HepG2 (cell line): ENCODE data around the gene PTCD1.

ENCODE experiments used
- ATF6 ChIP-seq: sonication (generic); formaldehyde crosslinking; conservative IDR thresholded peaks from 2 replicates; pipeline ENCODE4 v1.4.0; 2020; ENCODE audit warnings: missing genetic modification reagents
- BATF2 ChIP-seq: sonication (generic); formaldehyde crosslinking; IDR thresholded peaks from 2 replicates; pipeline ENCODE4 v1.8.0; 2022; ENCODE audit warnings: mild to moderate bottlenecking, missing genetic modification reagents, moderate library complexity
- CTCF ChIP-seq: sonication (generic); formaldehyde crosslinking; IDR thresholded peaks from 2 replicates; pipeline ENCODE4 v1.5.0; 2020; ENCODE audit warnings: mild to moderate bottlenecking, missing genetic modification reagents, moderate library complexity
- DZIP1 ChIP-seq: sonication (generic); formaldehyde crosslinking; IDR thresholded peaks from 2 replicates; pipeline ENCODE4 v1.5.0; 2020; ENCODE audit warnings: mild to moderate bottlenecking, missing genetic modification reagents
- ETV6 ChIP-seq: sonication (generic); formaldehyde crosslinking; conservative IDR thresholded peaks from 2 replicates; pipeline ENCODE4 v1.4.0; 2020; ENCODE audit warnings: missing genetic modification reagents
- HOXA7 ChIP-seq: sonication (generic); formaldehyde crosslinking; IDR thresholded peaks from 2 replicates; pipeline ENCODE4 v1.8.1; 2022; ENCODE audit warnings: mild to moderate bottlenecking, missing genetic modification reagents, moderate library complexity
- KAT7 ChIP-seq: IDR thresholded peaks from 2 replicates; pipeline ENCODE4 v1.6.1; 2018; ENCODE audit warnings: borderline replicate concordance, missing compliant biosample characterization
- MBD4 ChIP-seq: IDR thresholded peaks from 2 replicates; pipeline ENCODE4 v1.6.1; 2012; ENCODE audit warnings: low read length, inconsistent platforms, borderline replicate concordance
- MED1 ChIP-seq: sonication (generic); formaldehyde crosslinking; IDR thresholded peaks from 2 replicates; pipeline ENCODE4 v1.4.0; 2020; ENCODE audit warnings: missing genetic modification reagents
- PHF8 ChIP-seq: sonication (generic); formaldehyde crosslinking; IDR thresholded peaks from 2 replicates; pipeline ENCODE4 v1.5.0; 2020; ENCODE audit warnings: missing genetic modification reagents
- POLR2A ChIP-seq, 2 experiments: IDR thresholded peaks; 2 replicates each; pipeline ENCODE4 v1.6.1; 2011; ENCODE audit warnings: low read depth in 2 of 2, low read length in 2 of 2, mild to moderate bottlenecking in 1 of 2, moderate library complexity in 1 of 2; ENCODE audit not compliant: insufficient read depth in 1 of 2
- ZC3H4 ChIP-seq: sonication (generic); formaldehyde crosslinking; IDR thresholded peaks from 2 replicates; pipeline ENCODE4 v1.4.0; 2020; ENCODE audit warnings: missing genetic modification reagents, borderline replicate concordance
- ZNF747 ChIP-seq: sonication (generic); formaldehyde crosslinking; IDR thresholded peaks from 2 replicates; pipeline ENCODE4 v1.8.1; 2023; ENCODE audit warnings: missing genetic modification reagents, mild to moderate bottlenecking, borderline replicate concordance

GRCh38 chr7:99424932-99425730 is 13.5 kb downstream of the PTCD1 start:
- TF ChIP-seq POLR2A (IDR thresholded peaks at IDR 0.05; ENCODE audit: insufficient read depth in 1 of 2, low read depth in 2 of 2, low read length in 2 of 2) (no peak), CTCF (CRISPR knock-in tag) (no peak), PHF8 (no peak), MED1 (CRISPR knock-in tag) (no peak), BATF2 (CRISPR knock-in tag) (no peak), ZNF747 (CRISPR knock-in tag) (no peak), MBD4 (no peak), HOXA7 (CRISPR knock-in tag) (no peak), ZC3H4 (no peak), KAT7 (CRISPR knock-in tag) (no peak), ATF6 (CRISPR knock-in tag) (no peak), DZIP1 (CRISPR knock-in tag) (no peak), ETV6 (CRISPR knock-in tag) (no peak)
